Neural cell (in vitro differentiated cells): Measurements from ENCODE around the gene SUMF1.

Experiments used
- EZH2 ChIP-seq: fragments of 200-600, 300-800 bp; shearing (Covaris generic), sonication (generic); IDR thresholded peaks from 2 replicates; pipeline ENCODE4 v1.6.1; 2014; ENCODE audit warnings: antibody characterized with exemption, low read length, borderline replicate concordance, mild to moderate bottlenecking; ENCODE audit not compliant: insufficient read depth, poor library complexity, severe bottlenecking
- POLR2AphosphoS5 ChIP-seq: IDR thresholded peaks from 2 replicates; pipeline ENCODE4 v1.6.1; 2012
- RAD21 ChIP-seq: fragments of 450-650 bp; conservative IDR thresholded peaks from 2 replicates; pipeline ENCODE4 v1.6.1; 2014; ENCODE audit warnings: antibody characterized with exemption, mild to moderate bottlenecking, moderate library complexity
- SMC3 ChIP-seq: fragments of 450-650 bp; conservative IDR thresholded peaks from 2 replicates; pipeline ENCODE4 v1.6.1; 2014; ENCODE audit warnings: antibody characterized with exemption, mild to moderate bottlenecking, moderate library complexity; ENCODE audit not compliant: poor library complexity
- TAF1 ChIP-seq: IDR thresholded peaks from 2 replicates; pipeline ENCODE4 v1.6.1; 2012; ENCODE audit warnings: low read depth
- TF ChIP-seq, protein P1 (sequence below): fragments of 450-650 bp; IDR thresholded peaks from 2 replicates; pipeline ENCODE4 v1.5.1; 2014; ENCODE audit warnings: antibody characterized with exemption, mild to moderate bottlenecking, moderate library complexity; ENCODE audit not compliant: poor library complexity, severe bottlenecking

- no peak for TF ChIP-seq TAF1
- no peak for TF ChIP-seq EZH2
- TF ChIP-seq, protein P1, sequence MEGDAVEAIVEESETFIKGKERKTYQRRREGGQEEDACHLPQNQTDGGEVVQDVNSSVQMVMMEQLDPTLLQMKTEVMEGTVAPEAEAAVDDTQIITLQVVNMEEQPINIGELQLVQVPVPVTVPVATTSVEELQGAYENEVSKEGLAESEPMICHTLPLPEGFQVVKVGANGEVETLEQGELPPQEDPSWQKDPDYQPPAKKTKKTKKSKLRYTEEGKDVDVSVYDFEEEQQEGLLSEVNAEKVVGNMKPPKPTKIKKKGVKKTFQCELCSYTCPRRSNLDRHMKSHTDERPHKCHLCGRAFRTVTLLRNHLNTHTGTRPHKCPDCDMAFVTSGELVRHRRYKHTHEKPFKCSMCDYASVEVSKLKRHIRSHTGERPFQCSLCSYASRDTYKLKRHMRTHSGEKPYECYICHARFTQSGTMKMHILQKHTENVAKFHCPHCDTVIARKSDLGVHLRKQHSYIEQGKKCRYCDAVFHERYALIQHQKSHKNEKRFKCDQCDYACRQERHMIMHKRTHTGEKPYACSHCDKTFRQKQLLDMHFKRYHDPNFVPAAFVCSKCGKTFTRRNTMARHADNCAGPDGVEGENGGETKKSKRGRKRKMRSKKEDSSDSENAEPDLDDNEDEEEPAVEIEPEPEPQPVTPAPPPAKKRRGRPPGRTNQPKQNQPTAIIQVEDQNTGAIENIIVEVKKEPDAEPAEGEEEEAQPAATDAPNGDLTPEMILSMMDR = no peak
- TF ChIP-seq POLR2AphosphoS5 = no peak
- no peak for TF ChIP-seq RAD21
- TF ChIP-seq SMC3 = no peak
Observed at GRCh38 chr3:4332574-4332973, 134.5 kb downstream of the SUMF1 start.
